Vagina (tissue), 2 donors: ENCODE measurements around the gene NPS. TPM values are rescaled to one million over a fixed set of nuclear protein-coding genes. Genes with fewer than 3 reads are reported as not detected.

ENCODE experiments used
- DNase-seq, 2 donors: peaks; one replicate each; pipeline ENCODE4 v3.0.0-alpha.2; 2017; ENCODE audit errors: extremely low spot score in 2 of 2
- H3K27ac ChIP-seq: fragments of 200-600 bp; sonication (generic); one replicate; pipeline ENCODE4 v1.5.1; 2019
- H3K27me3 ChIP-seq: fragments of 200-600 bp; sonication (generic); one replicate; pipeline ENCODE4 v1.5.1; 2019
- H3K36me3 ChIP-seq, 2 donors: fragments of 200-600 bp; sonication (generic); one replicate each; pipeline ENCODE4 v1.5.1; 2017 to 2019
- H3K4me1 ChIP-seq: fragments of 200-600 bp; sonication (generic); one replicate; pipeline ENCODE4 v1.5.1; 2019
- H3K4me3 ChIP-seq, 2 donors: fragments of 200-600 bp; sonication (generic); 1 replicate in 1 of 2; 2 replicates in 1 of 2; pipeline ENCODE4 v1.5.1; 2016 to 2019
- H3K9me3 ChIP-seq: fragments of 200-600 bp; sonication (generic); one replicate; pipeline ENCODE4 v1.5.1; 2019
- POLR2A ChIP-seq, 2 donors: fragments of 450-650 bp; IDR thresholded peaks; one replicate each; pipeline ENCODE4 v1.6.1; 2017; ENCODE audit warnings: antibody characterized with exemption in 2 of 2, mild to moderate bottlenecking in 2 of 2, moderate library complexity in 2 of 2
- POLR2AphosphoS5 ChIP-seq, 2 donors: sonication (generic); formaldehyde crosslinking; IDR thresholded peaks; one replicate each; pipeline ENCODE4 v1.9.0; 2017; ENCODE audit warnings: antibody characterized with exemption in 2 of 2, mild to moderate bottlenecking in 2 of 2, low read depth in 1 of 2; ENCODE audit not compliant: insufficient read depth in 1 of 2
- intact Hi-C: fragments of 100-400 bp; cut with DNase I; formaldehyde crosslinking; loops from one replicate; pipeline ENCODE4 v1.15.1; 2023
- total RNA-seq: library from RNA; depleted of rRNA; stranded (reverse); fragments of >200 nt; gene quantifications from one replicate; pipeline ENCODE4 v1.2.3, GENCODE V29; 2016
- TF ChIP-seq, protein P1 (sequence below), 3 experiments: fragments of 450-650 bp in 2 of 3; fragments of 200-600 bp in 1 of 3; sonication (generic) in 1 of 3; IDR thresholded peaks; one replicate each; pipeline ENCODE4 v1.5.1; 2017 to 2019; ENCODE audit warnings: antibody characterized with exemption in 3 of 3, mild to moderate bottlenecking in 2 of 3, moderate library complexity in 2 of 3

Gene NPS
- total RNA-seq, 1 donor from 2014 or later, result not detected

DNA sequence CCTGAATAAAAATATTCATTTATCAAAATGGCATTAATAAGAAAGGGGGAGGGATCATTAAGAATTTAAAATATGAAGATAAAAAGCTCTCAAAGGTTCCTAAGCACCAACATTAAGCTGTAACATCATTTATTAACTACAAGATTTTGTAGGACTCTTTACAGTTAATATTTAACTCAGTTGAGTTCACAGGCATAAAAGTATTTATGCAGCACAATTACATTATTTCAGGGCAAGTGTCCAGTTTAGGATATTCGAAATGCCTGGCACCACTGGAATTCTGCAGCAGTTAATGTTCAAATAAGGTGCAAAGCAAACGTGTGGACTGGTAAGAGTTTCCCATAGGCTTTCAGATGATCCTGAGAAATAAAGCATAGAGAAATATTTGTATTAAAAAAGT lies 30.5 kb downstream of the NPS start:
- Histone ChIP-seq H3K9me3 (no peaks in the 10 kb centered on the region), H3K36me3 (no peaks in the 10 kb centered on the region), H3K4me1 (no peaks in the 10 kb centered on the region), H3K4me3 (no peak overlapping the region), H3K27ac (no peak overlapping the region), H3K27me3 (no peaks in the 10 kb centered on the region)
- TF ChIP-seq, protein P1, sequence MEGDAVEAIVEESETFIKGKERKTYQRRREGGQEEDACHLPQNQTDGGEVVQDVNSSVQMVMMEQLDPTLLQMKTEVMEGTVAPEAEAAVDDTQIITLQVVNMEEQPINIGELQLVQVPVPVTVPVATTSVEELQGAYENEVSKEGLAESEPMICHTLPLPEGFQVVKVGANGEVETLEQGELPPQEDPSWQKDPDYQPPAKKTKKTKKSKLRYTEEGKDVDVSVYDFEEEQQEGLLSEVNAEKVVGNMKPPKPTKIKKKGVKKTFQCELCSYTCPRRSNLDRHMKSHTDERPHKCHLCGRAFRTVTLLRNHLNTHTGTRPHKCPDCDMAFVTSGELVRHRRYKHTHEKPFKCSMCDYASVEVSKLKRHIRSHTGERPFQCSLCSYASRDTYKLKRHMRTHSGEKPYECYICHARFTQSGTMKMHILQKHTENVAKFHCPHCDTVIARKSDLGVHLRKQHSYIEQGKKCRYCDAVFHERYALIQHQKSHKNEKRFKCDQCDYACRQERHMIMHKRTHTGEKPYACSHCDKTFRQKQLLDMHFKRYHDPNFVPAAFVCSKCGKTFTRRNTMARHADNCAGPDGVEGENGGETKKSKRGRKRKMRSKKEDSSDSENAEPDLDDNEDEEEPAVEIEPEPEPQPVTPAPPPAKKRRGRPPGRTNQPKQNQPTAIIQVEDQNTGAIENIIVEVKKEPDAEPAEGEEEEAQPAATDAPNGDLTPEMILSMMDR (IDR thresholded peaks at IDR 0.05), result no peak
- no peak for TF ChIP-seq POLR2A (IDR thresholded peaks at IDR 0.05)
- TF ChIP-seq POLR2AphosphoS5 (IDR thresholded peaks at IDR 0.05; ENCODE audit: insufficient read depth in 1 of 2, low read depth in 1 of 2), result no peak
- no peak for DNase-seq
- intact Hi-C loops, result no loop called here

- intact Hi-C loops, result no loop called here
- Histone ChIP-seq H3K4me1 (no peaks in the 10 kb centered on the region), H3K27ac (no peak overlapping the region), H3K27me3 (no peaks in the 10 kb centered on the region), H3K36me3 (no peaks in the 10 kb centered on the region), H3K9me3 (peaks cover under 1% of the 10 kb centered on the region), H3K4me3 (no peak overlapping the region)
- no peak for TF ChIP-seq POLR2AphosphoS5 (IDR thresholded peaks at IDR 0.05; ENCODE audit: insufficient read depth in 1 of 2, low read depth in 1 of 2)
- TF ChIP-seq, protein P1 (IDR thresholded peaks at IDR 0.05), result no peak
- no peak for TF ChIP-seq POLR2A (IDR thresholded peaks at IDR 0.05)
- DNase-seq, result no peak
Observed at GRCh38 chr10:127580822-127581221, 31.7 kb downstream of the NPS start.

GRCh38 chr10:127585519-127586023 lies 36.5 kb downstream of the NPS start:
- no peak for DNase-seq
- H3K27me3 ChIP-seq, result no peaks in the 10 kb centered on the region
- H3K4me3 ChIP-seq, result no peak overlapping the region
- H3K4me1 ChIP-seq, result no peaks in the 10 kb centered on the region
- no peaks in the 10 kb centered on the region for H3K36me3 ChIP-seq
- intact Hi-C loops, result no loop called here
- TF ChIP-seq, protein P1 (IDR thresholded peaks at IDR 0.05), result no peak
- TF ChIP-seq POLR2A (IDR thresholded peaks at IDR 0.05) (no peak), POLR2AphosphoS5 (IDR thresholded peaks at IDR 0.05; ENCODE audit: insufficient read depth in 1 of 2, low read depth in 1 of 2) (no peak)
- no peak overlapping the region for H3K27ac ChIP-seq
- peaks cover 3% of the 10 kb centered on the region for H3K9me3 ChIP-seq

GRCh38 chr10:127587668-127588365 lies 38.7 kb downstream of the NPS start:
- TF ChIP-seq POLR2A (IDR thresholded peaks at IDR 0.05), result no peak
- no peak for TF ChIP-seq POLR2AphosphoS5 (IDR thresholded peaks at IDR 0.05; ENCODE audit: insufficient read depth in 1 of 2, low read depth in 1 of 2)
- TF ChIP-seq, protein P1 (IDR thresholded peaks at IDR 0.05), result no peak
- no peak overlapping the region for H3K4me3 ChIP-seq
- no peak for DNase-seq
- no peaks in the 10 kb centered on the region for H3K4me1 ChIP-seq
- H3K36me3 ChIP-seq, result no peaks in the 10 kb centered on the region
- H3K9me3 ChIP-seq, result peaks cover 3% of the 10 kb centered on the region
- intact Hi-C loops, result no loop called here
- no peaks in the 10 kb centered on the region for H3K27me3 ChIP-seq
- no peak overlapping the region for H3K27ac ChIP-seq

GRCh38 chr10:127592586-127592985 lies 43.5 kb downstream of the NPS start:
- Histone ChIP-seq H3K27ac (no peak overlapping the region), H3K27me3 (no peaks in the 10 kb centered on the region), H3K36me3 (no peaks in the 10 kb centered on the region), H3K9me3 (no peaks in the 10 kb centered on the region), H3K4me3 (no peak overlapping the region), H3K4me1 (no peaks in the 10 kb centered on the region)
- DNase-seq, result no peak
- intact Hi-C loops, result no loop called here
- TF ChIP-seq POLR2A (IDR thresholded peaks at IDR 0.05), result no peak
- TF ChIP-seq, protein P1 (IDR thresholded peaks at IDR 0.05), result no peak
- TF ChIP-seq POLR2AphosphoS5 (IDR thresholded peaks at IDR 0.05; ENCODE audit: insufficient read depth in 1 of 2, low read depth in 1 of 2), result no peak
